Coronary artery (tissue), 2 donors: ENCODE measurements around the gene RAB1B.

ENCODE experiments used
- DNase-seq: peaks from one replicate; pipeline ENCODE4 v3.0.0-alpha.2; 2017; ENCODE audit warnings: low spot score
- H3K27ac ChIP-seq, 2 donors: fragments of 200-600 bp; sonication (generic); one replicate each; pipeline ENCODE4 v1.5.1; 2016 to 2019
- H3K4me3 ChIP-seq: fragments of 200-600 bp; sonication (generic); 2 replicates; pipeline ENCODE4 v1.5.1; 2016; ENCODE audit warnings: mild to moderate bottlenecking, moderate library complexity
- TF ChIP-seq, protein P1 (sequence below): fragments of 200-600 bp; sonication (generic); IDR thresholded peaks from one replicate; pipeline ENCODE4 v1.5.1; 2019; ENCODE audit warnings: antibody characterized with exemption

RAB1B gene

DNA sequence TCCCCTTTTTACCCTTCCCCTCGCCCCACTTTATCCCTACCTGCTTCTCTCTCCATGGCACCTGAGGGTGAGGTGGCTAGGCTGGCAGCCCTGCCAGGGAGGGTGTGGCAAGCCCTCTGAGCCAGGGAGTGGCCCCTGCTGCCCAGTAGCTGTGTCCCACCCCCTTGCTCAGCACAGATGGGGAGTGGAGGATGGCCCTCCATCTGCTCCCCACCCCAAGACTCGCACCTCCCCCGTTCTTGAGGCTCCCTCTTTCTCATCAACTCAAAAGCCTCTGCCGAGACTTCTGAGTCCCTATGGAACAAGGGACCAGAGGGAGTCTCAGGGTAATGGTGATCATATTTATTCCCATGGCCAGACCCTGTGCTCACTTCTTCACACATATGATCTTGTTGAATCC is 24.9 kb downstream of the RAB1B start:
- no peak for DNase-seq
- Histone ChIP-seq H3K4me3 (no peak overlapping the region), H3K27ac (no peak overlapping the region)
- TF ChIP-seq, protein P1, sequence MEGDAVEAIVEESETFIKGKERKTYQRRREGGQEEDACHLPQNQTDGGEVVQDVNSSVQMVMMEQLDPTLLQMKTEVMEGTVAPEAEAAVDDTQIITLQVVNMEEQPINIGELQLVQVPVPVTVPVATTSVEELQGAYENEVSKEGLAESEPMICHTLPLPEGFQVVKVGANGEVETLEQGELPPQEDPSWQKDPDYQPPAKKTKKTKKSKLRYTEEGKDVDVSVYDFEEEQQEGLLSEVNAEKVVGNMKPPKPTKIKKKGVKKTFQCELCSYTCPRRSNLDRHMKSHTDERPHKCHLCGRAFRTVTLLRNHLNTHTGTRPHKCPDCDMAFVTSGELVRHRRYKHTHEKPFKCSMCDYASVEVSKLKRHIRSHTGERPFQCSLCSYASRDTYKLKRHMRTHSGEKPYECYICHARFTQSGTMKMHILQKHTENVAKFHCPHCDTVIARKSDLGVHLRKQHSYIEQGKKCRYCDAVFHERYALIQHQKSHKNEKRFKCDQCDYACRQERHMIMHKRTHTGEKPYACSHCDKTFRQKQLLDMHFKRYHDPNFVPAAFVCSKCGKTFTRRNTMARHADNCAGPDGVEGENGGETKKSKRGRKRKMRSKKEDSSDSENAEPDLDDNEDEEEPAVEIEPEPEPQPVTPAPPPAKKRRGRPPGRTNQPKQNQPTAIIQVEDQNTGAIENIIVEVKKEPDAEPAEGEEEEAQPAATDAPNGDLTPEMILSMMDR = no peak

DNA sequence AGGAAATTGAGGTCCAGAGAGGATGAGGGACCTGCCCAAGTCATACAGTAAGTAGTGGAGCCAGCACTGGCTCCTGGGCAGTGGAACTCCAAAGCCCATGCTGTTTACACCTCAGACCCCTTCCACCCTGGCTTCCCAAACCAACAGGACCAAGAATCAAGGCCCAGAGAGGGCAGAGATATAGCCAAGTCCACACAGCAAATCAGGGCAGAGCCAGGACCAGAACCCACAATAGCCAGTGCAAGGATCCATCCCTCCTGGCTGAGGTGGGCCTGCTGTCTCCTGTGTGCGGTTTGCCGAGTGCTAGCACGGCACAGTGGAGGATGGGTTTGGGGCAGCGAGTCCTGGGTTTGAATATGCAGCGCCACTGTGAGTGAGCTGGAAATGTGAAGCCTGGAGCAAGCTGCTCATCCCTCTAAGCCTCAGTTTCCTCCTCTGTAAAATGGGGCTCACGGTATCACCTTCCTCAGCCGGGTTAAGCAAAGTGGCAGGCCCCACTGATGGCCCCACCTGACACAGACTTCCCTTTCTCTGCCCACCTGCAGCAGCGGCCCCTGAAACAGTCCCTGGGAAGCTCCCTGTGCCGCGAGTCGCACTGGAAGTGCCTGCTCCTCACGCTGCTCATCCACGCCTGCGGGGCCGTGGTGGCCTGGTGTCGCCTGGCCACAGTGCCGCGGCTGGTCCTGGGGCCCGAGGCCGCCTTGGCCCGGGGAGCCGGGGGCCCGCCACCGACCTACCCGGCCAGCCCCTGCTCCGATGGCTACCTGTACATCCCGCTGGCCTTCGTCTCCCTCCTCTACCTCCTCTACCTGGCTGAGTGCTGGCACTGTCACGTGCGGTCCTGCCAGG is 25.6 kb downstream of the RAB1B start:
- DNase-seq = no peak
- TF ChIP-seq, protein P1 = no peak
- no peak overlapping the region for H3K4me3 ChIP-seq
- H3K27ac ChIP-seq = no peak overlapping the region

DNA sequence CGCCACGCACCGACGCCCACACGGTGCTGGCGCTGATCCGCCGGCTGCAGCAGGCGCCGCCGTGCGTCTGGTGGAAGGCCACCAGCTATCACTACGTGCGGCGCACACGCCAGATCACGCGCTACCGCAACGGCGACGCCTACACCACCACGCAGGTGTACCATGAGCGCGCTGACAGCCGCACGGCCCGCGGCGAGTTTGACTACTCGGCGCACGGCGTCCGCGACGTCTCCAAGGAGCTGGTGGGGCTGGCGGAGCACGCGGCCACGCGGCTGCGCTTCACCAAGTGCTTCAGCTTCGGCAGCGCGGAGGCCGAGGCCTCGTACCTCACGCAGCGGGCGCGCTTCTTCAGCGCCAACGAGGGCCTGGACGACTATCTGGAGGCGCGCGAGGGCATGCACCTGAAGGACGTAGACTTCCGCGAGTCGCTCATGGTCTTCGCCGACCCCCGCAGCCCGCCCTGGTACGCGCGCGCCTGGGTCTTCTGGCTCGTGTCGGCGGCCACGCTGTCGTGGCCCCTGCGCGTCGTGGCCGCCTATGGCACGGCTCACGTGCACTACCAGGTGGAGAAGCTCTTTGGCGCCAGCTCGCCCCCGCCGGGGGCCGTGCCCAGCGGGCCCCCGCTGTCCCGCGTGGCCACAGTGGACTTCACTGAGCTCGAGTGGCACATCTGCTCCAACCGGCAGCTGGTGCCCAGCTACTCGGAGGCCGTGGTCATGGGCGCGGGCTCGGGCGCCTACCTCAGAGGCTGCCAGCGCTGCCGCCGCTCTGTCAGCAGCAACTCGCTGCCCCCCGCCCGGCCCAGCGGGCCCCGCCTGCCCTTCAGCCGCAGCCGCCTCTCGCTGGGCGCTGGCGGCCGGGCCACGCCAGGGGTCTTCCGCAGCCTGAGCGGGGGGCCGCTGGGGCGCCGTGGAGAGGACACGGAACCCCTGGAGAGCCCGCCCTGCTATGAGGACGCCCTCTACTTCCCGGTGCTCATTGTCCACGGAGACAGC is 26.5 kb downstream of the RAB1B start:
- no peak overlapping the region for H3K27ac ChIP-seq
- no peak overlapping the region for H3K4me3 ChIP-seq
- TF ChIP-seq, protein P1 = no peak
- no peak for DNase-seq

DNA sequence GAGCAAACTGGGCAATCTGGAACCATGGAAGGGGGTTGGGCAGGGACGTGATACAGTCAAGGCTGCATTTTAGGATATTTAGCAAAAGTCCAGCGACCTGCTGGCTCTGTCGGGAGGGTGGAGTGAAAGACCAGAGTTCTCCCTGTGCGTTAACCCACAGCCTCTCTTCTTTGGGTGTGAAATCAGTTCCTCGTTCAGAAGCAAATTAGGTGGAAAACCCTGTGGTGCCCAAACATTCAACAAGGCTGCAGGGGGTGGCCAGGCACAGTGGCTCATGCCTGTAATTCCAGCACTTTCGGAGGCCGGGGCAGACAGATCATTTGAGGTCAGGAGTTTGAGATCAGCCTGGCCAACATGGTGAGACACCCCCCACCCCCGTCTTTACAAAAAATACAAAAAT is 29.2 kb downstream of the RAB1B start:
- DNase-seq = no peak
- H3K27ac ChIP-seq = no peak overlapping the region
- TF ChIP-seq, protein P1 = no peak
- no peak overlapping the region for H3K4me3 ChIP-seq

DNA sequence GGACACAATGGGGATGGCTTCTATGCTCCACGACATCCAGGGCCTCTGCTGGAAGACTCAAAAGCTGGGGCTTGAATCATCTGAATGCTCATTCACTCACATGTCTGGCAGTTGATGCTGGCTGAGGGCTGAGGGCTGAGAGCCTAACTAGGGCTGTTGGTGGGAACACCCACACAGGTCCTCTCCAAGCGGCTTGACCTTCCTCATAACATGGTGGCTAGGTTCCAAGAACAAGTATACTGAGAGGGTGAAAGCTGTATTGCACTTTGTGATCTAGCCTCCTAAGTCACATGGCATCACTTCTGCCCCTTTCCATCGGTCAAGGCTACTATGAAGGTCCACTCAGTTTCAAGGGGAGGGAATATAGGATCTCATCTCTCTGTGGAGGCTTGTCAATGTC is 30.7 kb downstream of the RAB1B start:
- no peak for DNase-seq

DNA sequence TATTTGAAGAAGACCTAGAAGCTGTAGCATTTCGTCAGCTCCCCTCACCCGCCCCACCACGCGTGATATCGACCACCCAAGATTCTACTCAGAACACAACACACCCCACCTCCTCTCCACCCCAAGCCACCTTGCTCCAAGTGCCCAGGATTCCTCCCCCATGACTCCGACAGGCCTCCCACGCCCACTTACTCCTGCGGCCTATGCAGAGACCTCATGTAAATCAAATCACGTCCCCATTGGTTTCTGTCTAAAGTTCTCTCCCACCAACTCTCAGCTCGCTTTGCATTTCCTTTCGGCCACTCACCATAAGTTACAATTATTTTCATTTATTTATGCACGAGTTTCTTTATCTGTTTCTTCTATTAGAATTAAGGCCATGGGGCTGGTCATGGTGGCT is 34.2 kb downstream of the RAB1B start:
- Histone ChIP-seq H3K4me3 (no peak overlapping the region), H3K27ac (no peak overlapping the region)
- TF ChIP-seq, protein P1 = no peak
- DNase-seq = no peak

More for the DNA sequence above, 30.7 kb downstream of the RAB1B start:
- Histone ChIP-seq H3K27ac (no peak overlapping the region), H3K4me3 (no peak overlapping the region)
- TF ChIP-seq, protein P1 = no peak
